ENCODE results near the gene E2F1. TPM values are rescaled to one million over a fixed set of nuclear protein-coding genes. Genes with fewer than 3 reads are reported as not detected.

The E2F1 gene
- polyA plus RNA-seq, 6 donors from 2014 or later, result 0.16 to 0.78 (median 0.27) TPM; not detected in 2

- Mint-ChIP-seq H3K27ac (peak overlapping the region in 1 of 6 donors; percentile 51), H3K27me3 (no peaks in the 10 kb centered on the region), H3K4me3 (no peak overlapping the region), H3K4me1 (peaks cover 4 to 16% (median 14%) of the 10 kb centered on the region in 3 donors), H3K36me3 (no peaks in the 10 kb centered on the region), H3K9me3 (no peaks in the 10 kb centered on the region)
- no peak for ATAC-seq (ENCODE audit: low read depth in 2 of 2)
- DNase-seq, result no peak
These were observed 26.7 kb downstream of the E2F1 start for GRCh38 chr20:33659341-33660034.

DNA sequence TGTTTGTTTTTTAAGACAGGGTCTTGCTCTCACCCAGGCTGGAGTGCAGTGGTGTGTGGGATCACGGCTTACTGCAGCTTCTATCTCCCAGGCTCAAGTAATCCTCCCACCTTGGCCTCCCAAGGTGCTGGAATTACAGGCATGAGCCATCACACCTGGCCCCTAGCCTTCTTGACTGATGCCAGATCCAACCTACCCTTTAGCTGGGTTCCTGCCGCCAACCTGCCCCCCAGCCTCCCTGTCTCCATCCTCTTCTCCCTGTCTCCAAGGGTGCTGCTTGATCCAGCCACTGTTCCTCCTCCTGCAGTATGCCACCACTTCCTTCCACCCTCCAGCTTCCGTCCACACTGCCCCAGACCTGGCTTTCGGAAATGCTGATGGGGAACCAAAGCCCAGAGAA, 27.3 kb downstream of the E2F1 start:
- peaks cover 0 to 10% (median 9%) of the 10 kb centered on the region in 3 donors for H3K4me1 Mint-ChIP-seq
- H3K36me3 Mint-ChIP-seq, result no peaks in the 10 kb centered on the region
- no peak overlapping the region for H3K4me3 Mint-ChIP-seq
- no peaks in the 10 kb centered on the region for H3K27me3 Mint-ChIP-seq
- H3K27ac Mint-ChIP-seq, result no peak overlapping the region
- DNase-seq, result no peak
- ATAC-seq (ENCODE audit: low read depth in 2 of 2), result no peak
- no peaks in the 10 kb centered on the region for H3K9me3 Mint-ChIP-seq

DNA sequence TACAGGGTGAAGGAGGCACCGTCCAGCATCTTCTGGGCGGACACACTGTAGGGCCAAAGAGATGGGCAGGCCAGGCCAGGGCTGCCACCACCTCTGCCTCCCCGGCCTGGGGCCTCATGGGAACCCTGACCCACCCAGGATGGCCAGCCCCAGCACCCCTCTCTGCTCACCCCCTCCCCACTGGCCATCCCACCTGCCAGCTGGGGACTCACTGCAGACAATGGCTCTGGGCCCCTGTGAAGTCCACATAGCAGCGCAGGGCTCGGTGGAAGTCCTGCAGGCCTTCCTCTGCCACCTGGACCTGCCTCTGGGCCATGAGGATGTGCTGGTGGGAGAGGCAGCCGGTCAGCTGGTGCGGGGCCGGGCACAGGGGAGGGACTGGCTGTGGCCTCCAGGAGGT, 27.7 kb downstream of the E2F1 start:
- no peaks in the 10 kb centered on the region for H3K36me3 Mint-ChIP-seq
- H3K4me1 Mint-ChIP-seq, result peaks cover 0 to 10% (median 8%) of the 10 kb centered on the region in 3 donors

GRCh38 chr20:33657704-33658095, 28.5 kb downstream of the E2F1 start:
- no peak overlapping the region for H3K4me3 Mint-ChIP-seq
- ATAC-seq (ENCODE audit: low read depth in 2 of 2), result no peak

More for the DNA sequence above, 27.7 kb downstream of the E2F1 start:
- H3K27me3 Mint-ChIP-seq, result no peaks in the 10 kb centered on the region
- H3K4me3 Mint-ChIP-seq, result no peak overlapping the region
- no peaks in the 10 kb centered on the region for H3K9me3 Mint-ChIP-seq
- no peak overlapping the region for H3K27ac Mint-ChIP-seq
- ATAC-seq (ENCODE audit: low read depth in 2 of 2) (no peak), DNase-seq (no peak)

DNA sequence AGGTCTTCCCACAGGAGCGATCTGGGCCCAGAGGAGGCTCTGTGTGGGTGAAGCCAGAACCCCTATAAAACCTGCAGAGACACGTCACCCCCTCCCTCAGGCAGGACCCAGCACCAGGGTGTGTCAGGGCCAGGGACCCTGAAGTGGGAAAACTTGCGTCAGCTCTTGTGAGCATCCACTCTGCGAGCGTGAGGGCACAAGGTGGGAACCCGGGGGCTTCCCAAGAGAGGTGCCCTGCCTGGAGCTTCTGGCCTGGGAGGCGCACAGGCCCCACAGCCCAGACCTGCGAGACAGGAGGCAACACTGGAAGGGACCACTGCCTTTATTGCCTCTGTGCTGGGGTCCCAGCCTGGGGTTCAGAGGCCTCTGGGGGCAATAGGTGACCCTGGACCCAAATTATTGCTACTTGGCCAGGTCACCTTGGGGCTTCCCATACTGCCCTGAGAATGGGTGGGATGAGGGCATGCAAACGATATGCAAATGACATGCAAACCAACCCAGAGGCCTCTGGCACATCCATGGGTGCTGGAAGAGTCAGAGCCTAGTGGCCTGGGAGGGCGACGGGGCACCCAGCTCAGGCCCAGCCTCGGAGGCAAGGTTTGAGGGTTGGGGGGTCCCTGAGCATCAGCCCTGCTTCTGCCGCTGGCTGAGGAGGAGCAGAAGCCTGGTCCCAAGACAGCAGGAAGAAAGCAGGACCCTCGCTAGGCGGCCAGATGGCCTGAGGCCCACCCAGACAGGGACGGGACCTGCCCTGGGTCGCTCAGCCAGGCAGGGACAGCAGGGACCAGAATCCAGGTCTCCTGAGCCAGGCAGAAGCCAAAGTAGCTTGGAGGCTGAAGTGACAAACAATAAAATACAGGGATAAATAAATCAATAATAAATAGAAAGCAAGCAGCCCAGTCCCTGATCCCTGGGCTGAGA, 29.1 kb downstream of the E2F1 start:
- H3K4me3 Mint-ChIP-seq, result no peak overlapping the region
- H3K9me3 Mint-ChIP-seq, result no peaks in the 10 kb centered on the region
- H3K4me1 Mint-ChIP-seq, result peaks cover 0 to 8% (median 6%) of the 10 kb centered on the region in 3 donors
- ATAC-seq (ENCODE audit: low read depth in 2 of 2) (no peak), DNase-seq (no peak)
- no peaks in the 10 kb centered on the region for H3K36me3 Mint-ChIP-seq
- H3K27ac Mint-ChIP-seq, result peak overlapping the region in 1 of 6 donors; percentile 5
- no peaks in the 10 kb centered on the region for H3K27me3 Mint-ChIP-seq

More at GRCh38 chr20:33657704-33658095, 28.5 kb downstream of the E2F1 start:
- no peaks in the 10 kb centered on the region for H3K9me3 Mint-ChIP-seq
- no peak for DNase-seq
- H3K36me3 Mint-ChIP-seq, result no peaks in the 10 kb centered on the region
- H3K27ac Mint-ChIP-seq, result peak overlapping the region in 1 of 6 donors; percentile 56
- H3K4me1 Mint-ChIP-seq, result peaks cover 0 to 11% (median 10%) of the 10 kb centered on the region in 3 donors
- no peaks in the 10 kb centered on the region for H3K27me3 Mint-ChIP-seq

GRCh38 chr20:33656010-33656782, 30.0 kb downstream of the E2F1 start:
- ATAC-seq (ENCODE audit: low read depth in 2 of 2), result no peak
- Mint-ChIP-seq H3K27me3 (no peaks in the 10 kb centered on the region), H3K4me3 (no peak overlapping the region), H3K4me1 (peaks cover 0 to 8% (median 6%) of the 10 kb centered on the region in 3 donors), H3K36me3 (no peaks in the 10 kb centered on the region), H3K27ac (peak overlapping the region in 3 of 6 donors; percentile 5 to 94 (median 11)), H3K9me3 (no peaks in the 10 kb centered on the region)
- DNase-seq, result no peak

DNA sequence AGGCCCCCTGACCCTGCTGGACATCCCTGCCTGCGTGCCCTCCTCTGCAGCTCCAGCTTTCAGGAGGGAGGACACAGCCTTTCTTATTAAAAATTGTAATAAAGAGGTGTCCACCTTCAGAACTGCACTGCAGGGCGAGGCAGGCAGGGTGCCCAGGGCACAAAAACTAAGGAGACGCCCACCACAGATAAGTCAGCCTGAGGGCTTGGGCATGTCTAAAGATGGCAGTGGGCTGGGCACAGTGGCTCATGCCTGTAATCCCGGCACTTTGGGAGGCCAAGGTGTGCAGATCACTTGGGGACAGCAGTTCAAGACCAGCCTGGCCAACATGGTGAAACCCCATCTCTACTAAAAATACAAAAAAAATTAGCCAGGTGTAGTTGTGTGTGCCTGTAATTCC, 31.0 kb downstream of the E2F1 start:
- H3K9me3 Mint-ChIP-seq, result no peaks in the 10 kb centered on the region
- H3K27me3 Mint-ChIP-seq, result no peaks in the 10 kb centered on the region
- no peaks in the 10 kb centered on the region for H3K36me3 Mint-ChIP-seq
- H3K4me1 Mint-ChIP-seq, result peaks cover 0 to 8% (median 6%) of the 10 kb centered on the region in 3 donors
- DNase-seq, result no peak
- no peak overlapping the region for H3K4me3 Mint-ChIP-seq
- no peak for ATAC-seq (ENCODE audit: low read depth in 2 of 2)
- no peak overlapping the region for H3K27ac Mint-ChIP-seq

- H3K4me3 Mint-ChIP-seq, result no peak overlapping the region
- DNase-seq (no peak), ATAC-seq (ENCODE audit: low read depth in 2 of 2) (no peak)
- no peak overlapping the region for H3K27ac Mint-ChIP-seq
- no peaks in the 10 kb centered on the region for H3K36me3 Mint-ChIP-seq
- peaks cover 0 to 8% (median 6%) of the 10 kb centered on the region in 3 donors for H3K4me1 Mint-ChIP-seq
- H3K27me3 Mint-ChIP-seq, result no peaks in the 10 kb centered on the region
- H3K9me3 Mint-ChIP-seq, result no peaks in the 10 kb centered on the region
These were observed 31.5 kb downstream of the E2F1 start for GRCh38 chr20:33654680-33655161.

- DNase-seq (no peak), ATAC-seq (ENCODE audit: low read depth in 2 of 2) (no peak)
- Mint-ChIP-seq H3K4me1 (peaks cover 0 to 8% (median 6%) of the 10 kb centered on the region in 3 donors), H3K36me3 (no peaks in the 10 kb centered on the region), H3K27me3 (no peaks in the 10 kb centered on the region), H3K9me3 (no peaks in the 10 kb centered on the region), H3K4me3 (peak overlapping the region in 1 of 8 donors; percentile 63), H3K27ac (peak overlapping the region in 2 of 6 donors; percentile 47 to 56)
These were observed 32.1 kb downstream of the E2F1 start for GRCh38 chr20:33653900-33654596.

GRCh38 chr20:33653218-33653899, 32.8 kb downstream of the E2F1 start:
- DNase-seq, result peak; percentile 45
- Mint-ChIP-seq H3K36me3 (no peaks in the 10 kb centered on the region), H3K4me1 (peaks cover 0 to 8% (median 6%) of the 10 kb centered on the region in 3 donors), H3K27ac (peak overlapping the region in 3 of 6 donors; percentile 19 to 83 (median 47)), H3K4me3 (no peak overlapping the region), H3K9me3 (no peaks in the 10 kb centered on the region), H3K27me3 (no peaks in the 10 kb centered on the region)
- ATAC-seq (ENCODE audit: low read depth in 2 of 2), result peak; percentile 71 to 82

DNA sequence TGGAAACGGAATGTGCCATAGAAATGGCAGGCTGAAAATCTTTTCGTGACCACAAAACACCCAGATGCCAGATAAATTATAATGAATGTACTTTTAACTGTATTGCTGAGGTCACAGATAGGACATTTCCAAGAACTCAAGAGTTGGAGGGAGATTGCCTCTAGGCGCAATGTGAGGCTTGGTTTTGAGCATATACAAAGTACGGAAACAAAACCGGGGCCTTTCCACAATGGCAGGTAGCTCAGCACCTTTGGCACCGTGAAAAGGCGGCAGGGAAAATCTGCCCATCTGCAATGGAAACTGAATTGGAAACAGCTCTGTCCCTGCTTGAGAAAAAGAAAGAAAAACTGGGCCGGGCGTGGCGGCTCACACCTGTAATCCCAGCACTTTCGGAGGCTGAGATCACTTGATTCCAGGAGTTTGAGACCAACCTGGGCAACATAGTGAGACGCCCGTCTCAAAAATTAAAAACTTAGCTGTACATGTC, 34.6 kb downstream of the E2F1 start:
- Mint-ChIP-seq H3K36me3 (no peaks in the 10 kb centered on the region), H3K27ac (peak overlapping the region in 2 of 6 donors; percentile 7 to 14), H3K4me3 (no peak overlapping the region), H3K27me3 (no peaks in the 10 kb centered on the region), H3K9me3 (no peaks in the 10 kb centered on the region), H3K4me1 (peaks cover 0 to 8% (median 6%) of the 10 kb centered on the region in 3 donors)
- DNase-seq, result no peak
- ATAC-seq (ENCODE audit: low read depth in 2 of 2), result no peak
